CD4-positive, alpha-beta T cell treated with Interleukin-1 beta for 1 hour (primary cell): ENCODE measurements around the gene TAS2R50.
"Not testable (repeated sequence)": the region's sequence is repeated elsewhere in the genome, so short reads cannot be mapped to it uniquely, and the experiment has no call there.

Experiments used
- DNase-seq, 2 donors: peaks; one replicate each; pipeline ENCODE4 v3.0.0-alpha.2; 2020 to 2022

TAS2R50 gene

GRCh38 chr12:10986812-10987211 lies at the start of gene TAS2R50:
TSS of gene TAS2R50 (minus strand) at chr12:10986912. CDS start at chr12:10986860, 52 bp downstream.
- no peak for DNase-seq

- DNase-seq, result not testable (repeated sequence)
These were observed 47.2 kb upstream of the TAS2R50 start for GRCh38 chr12:11033959-11034358.

- DNase-seq, result no peak
These were observed 44.6 kb upstream of the TAS2R50 start, which contains the start of gene TAS2R31 for GRCh38 chr12:11031307-11031706. TSS of gene TAS2R31 (minus strand) at chr12:11031407. CDS start at chr12:11031335, 72 bp downstream.

- no peak for DNase-seq
These were observed 39.4 kb upstream of the TAS2R50 start for GRCh38 chr12:11026118-11026517.

- no peak for DNase-seq
These were observed 36.7 kb upstream of the TAS2R50 start for GRCh38 chr12:11023387-11023786.

GRCh38 chr12:11022520-11022919 lies 35.8 kb upstream of the TAS2R50 start, which contains the start of gene TAS2R19:
TSS of gene TAS2R19 (minus strand) at chr12:11022620. CDS start at chr12:11022571, 49 bp downstream.
- DNase-seq, result no peak

GRCh38 chr12:11016937-11017336 lies 30.2 kb upstream of the TAS2R50 start:
- DNase-seq, result no peak

- no peak for DNase-seq
These were observed 29.2 kb upstream of the TAS2R50 start for GRCh38 chr12:11015775-11016430.

GRCh38 chr12:11014234-11014633 lies 27.5 kb upstream of the TAS2R50 start:
- DNase-seq, result no peak

- DNase-seq, result no peak
These were observed 20.9 kb upstream of the TAS2R50 start for GRCh38 chr12:11007608-11008007.

GRCh38 chr12:10998204-10998603 lies 11.5 kb upstream of the TAS2R50 start, which contains the start of gene TAS2R20:
TSS of gene TAS2R20 (minus strand) at chr12:10998304. CDS start at chr12:10997875, 429 bp downstream.
- DNase-seq, result no peak

GRCh38 chr12:10994307-10994706 lies 7.6 kb upstream of the TAS2R50 start:
- no peak for DNase-seq

- DNase-seq, result no peak
These were observed 2.4 kb upstream of the TAS2R50 start for GRCh38 chr12:10989107-10989506.

GRCh38 chr12:10982244-10982643 lies 4.5 kb downstream of the TAS2R50 start:
- peak; percentile 11 to 65 for DNase-seq

- no peak for DNase-seq
These were observed 11.7 kb downstream of the TAS2R50 start for GRCh38 chr12:10974965-10975364.

GRCh38 chr12:10968765-10969456 lies 17.8 kb downstream of the TAS2R50 start:
- DNase-seq, result no peak

GRCh38 chr12:10967409-10967808 lies 19.3 kb downstream of the TAS2R50 start:
- DNase-seq, result no peak

GRCh38 chr12:10966314-10966713 lies 20.4 kb downstream of the TAS2R50 start:
- DNase-seq, result no peak

- no peak for DNase-seq
These were observed 21.2 kb downstream of the TAS2R50 start for GRCh38 chr12:10965476-10965875.

GRCh38 chr12:10960211-10960610 lies 26.5 kb downstream of the TAS2R50 start:
- peak in 1 of 2 donors; percentile 10 for DNase-seq

GRCh38 chr12:10959804-10960203 lies 26.9 kb downstream of the TAS2R50 start:
- DNase-seq, result peak in 1 of 2 donors; percentile 15

GRCh38 chr12:10957741-10958140 lies 29.0 kb downstream of the TAS2R50 start:
- no peak for DNase-seq

- DNase-seq, result no peak
These were observed 30.6 kb downstream of the TAS2R50 start for GRCh38 chr12:10956085-10956484.

- DNase-seq, result no peak
These were observed 34.1 kb downstream of the TAS2R50 start for GRCh38 chr12:10952645-10953044.
